HG03139 (cell line): ENCODE results near the gene TMEM220.

Source experiments
- ATAC-seq: cut with Tn5 transposase; IDR thresholded peaks from one replicate; pipeline ENCODE4 v1.9.1; 2021; ENCODE audit not compliant: unreplicated experiment

TMEM220 gene

GRCh38 chr17:10729334-10730193, at the start of gene TMEM220:
Gene TMEM220 (minus strand): TSS chr17:10730023. CDS start chr17:10729851, 172 bp downstream.
- peak; percentile 79 for ATAC-seq

- no peak for ATAC-seq
Measured at GRCh38 chr17:10779609-10780008, 49.8 kb upstream of the TMEM220 start.

- no peak for ATAC-seq
Measured at GRCh38 chr17:10777890-10778289, 48.1 kb upstream of the TMEM220 start.

- no peak for ATAC-seq
Measured at GRCh38 chr17:10777131-10777807, 47.4 kb upstream of the TMEM220 start.

- ATAC-seq: no peak
Measured at GRCh38 chr17:10776381-10776780, 46.6 kb upstream of the TMEM220 start.

- ATAC-seq: no peak
Measured at GRCh38 chr17:10775740-10776356, 46.0 kb upstream of the TMEM220 start.

GRCh38 chr17:10775058-10775457, 45.2 kb upstream of the TMEM220 start:
- ATAC-seq: no peak

GRCh38 chr17:10773391-10773790, 43.6 kb upstream of the TMEM220 start:
- no peak for ATAC-seq

- no peak for ATAC-seq
Measured at GRCh38 chr17:10772425-10773380, 42.9 kb upstream of the TMEM220 start.

GRCh38 chr17:10771148-10771547, 41.3 kb upstream of the TMEM220 start:
- no peak for ATAC-seq

GRCh38 chr17:10769840-10770239, 40.0 kb upstream of the TMEM220 start:
- ATAC-seq: no peak

GRCh38 chr17:10768750-10769251, 39.0 kb upstream of the TMEM220 start:
- ATAC-seq: no peak

- ATAC-seq: no peak
Measured at GRCh38 chr17:10767232-10767631, 37.4 kb upstream of the TMEM220 start.

- ATAC-seq: no peak
Measured at GRCh38 chr17:10762037-10762436, 32.2 kb upstream of the TMEM220 start.

- ATAC-seq: no peak
Measured at GRCh38 chr17:10761281-10761680, 31.5 kb upstream of the TMEM220 start.

- no peak for ATAC-seq
Measured at GRCh38 chr17:10758062-10758461, 28.2 kb upstream of the TMEM220 start.

- ATAC-seq: no peak
Measured at GRCh38 chr17:10757647-10758046, 27.8 kb upstream of the TMEM220 start.

GRCh38 chr17:10757067-10757466, 27.2 kb upstream of the TMEM220 start:
- no peak for ATAC-seq

GRCh38 chr17:10756619-10757018, 26.8 kb upstream of the TMEM220 start:
- no peak for ATAC-seq

- no peak for ATAC-seq
Measured at GRCh38 chr17:10756185-10756584, 26.4 kb upstream of the TMEM220 start.
